ENCODE data around the gene COG4. TPM values are rescaled to one million over a fixed set of nuclear protein-coding genes. Genes with fewer than 3 reads are reported as not detected.
A peak's percentile ranks its signal among the peaks of the same experiment; 100 is the strongest.

COG4 gene
- total and polyA plus RNA-seq, 4 experiments from 2014 or later = 37.0 to 70.4 (median 67.7) TPM

DNA sequence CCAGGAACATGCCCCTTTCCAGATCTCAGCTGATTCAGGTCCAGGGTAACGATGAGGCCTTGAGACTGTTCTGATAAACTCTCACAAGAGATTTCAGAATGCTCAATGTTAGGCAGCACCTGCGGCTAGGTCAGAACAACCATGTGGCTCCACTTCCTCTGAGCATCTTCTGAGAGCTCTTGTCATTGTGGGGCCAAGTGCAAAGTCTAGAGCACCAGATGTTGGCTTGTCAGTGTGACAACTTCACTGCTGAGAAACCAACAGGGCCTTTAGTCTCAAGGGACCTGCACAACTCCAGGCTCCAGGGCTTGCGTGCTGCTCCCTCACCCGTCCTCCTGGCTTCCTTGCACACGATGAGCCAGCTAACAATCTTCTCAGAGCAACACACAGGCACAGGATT lies 39.9 kb downstream of the COG4 start:
- no peak for DNase-seq
- H3K36me3 ChIP-seq (ENCODE audit: insufficient read depth, low read length) = peaks cover 39% of the 10 kb centered on the region
- POLR2A ChIA-PET (ENCODE audit: partially characterized antibody) = no interaction called here
- H3K9me3 Mint-ChIP-seq = no peaks in the 10 kb centered on the region
- CTCF ChIA-PET (ENCODE audit: partially characterized antibody) = no interaction called here
- H3K27me3 ChIP-seq (ENCODE audit: insufficient read depth, low read length) = no peaks in the 10 kb centered on the region
- H3K36me3 Mint-ChIP-seq = peaks cover 11 to 42% of the 10 kb centered on the region in 2 donors
- peaks cover 0 to 8% (median under 1%) of the 10 kb centered on the region in 4 donors for H3K4me1 Mint-ChIP-seq
- H3K27me3 Mint-ChIP-seq = no peaks in the 10 kb centered on the region
- no peak overlapping the region for H3K27ac ChIP-seq (ENCODE audit: low read depth, low read length)
- peak overlapping the region in 3 of 7 donors; percentile 24 to 55 (median 30) for H3K27ac Mint-ChIP-seq
- no peak overlapping the region for H3K4me3 ChIP-seq (ENCODE audit: low read length in 2 of 2)
- H3K4me3 Mint-ChIP-seq = no peak overlapping the region
- H3K9me3 ChIP-seq (ENCODE audit: control insufficient read depth in 1 of 2, low read length in 2 of 2) = no peaks in the 10 kb centered on the region
- intact Hi-C loops (cut with micrococcal nuclease) = no loop called here
- H3K4me1 ChIP-seq (ENCODE audit: insufficient read depth, low read length) = no peaks in the 10 kb centered on the region

- DNase-seq = no peak
- ChIA-PET CTCF (ENCODE audit: partially characterized antibody) (interaction anchor here (1.2 kb wide), 1 partner anchor 113 kb away, joined by 3 read pairs; no protein-coding TSS in a partner anchor), POLR2A (ENCODE audit: partially characterized antibody) (no interaction called here)
- peaks cover 11 to 47% of the 10 kb centered on the region in 2 donors for H3K36me3 Mint-ChIP-seq
- no peaks in the 10 kb centered on the region for H3K9me3 ChIP-seq (ENCODE audit: control insufficient read depth in 1 of 2, low read length in 2 of 2)
- no peaks in the 10 kb centered on the region for H3K27me3 Mint-ChIP-seq
- H3K4me3 ChIP-seq (ENCODE audit: low read length in 2 of 2) = no peak overlapping the region
- no peaks in the 10 kb centered on the region for H3K4me1 ChIP-seq (ENCODE audit: insufficient read depth, low read length)
- peak overlapping the region in 3 of 7 donors; percentile 18 to 42 (median 19) for H3K27ac Mint-ChIP-seq
- H3K36me3 ChIP-seq (ENCODE audit: insufficient read depth, low read length) = peaks cover 39% of the 10 kb centered on the region
- no peak overlapping the region for H3K27ac ChIP-seq (ENCODE audit: low read depth, low read length)
- H3K4me3 Mint-ChIP-seq = no peak overlapping the region
- no peaks in the 10 kb centered on the region for H3K9me3 Mint-ChIP-seq
- no peaks in the 10 kb centered on the region for H3K27me3 ChIP-seq (ENCODE audit: insufficient read depth, low read length)
- intact Hi-C loops (cut with micrococcal nuclease) = no loop called here
- H3K4me1 Mint-ChIP-seq = peaks cover 0 to 9% (median under 1%) of the 10 kb centered on the region in 4 donors
Observed at GRCh38 chr16:70482624-70483023, 40.7 kb downstream of the COG4 start.

- H3K9me3 ChIP-seq (ENCODE audit: control insufficient read depth in 1 of 2, low read length in 2 of 2) = no peaks in the 10 kb centered on the region
- H3K27ac Mint-ChIP-seq = peak overlapping the region in 5 of 7 donors; percentile 1 to 70 (median 53)
- no peak overlapping the region for H3K27ac ChIP-seq (ENCODE audit: low read depth, low read length)
- peaks cover 0 to 9% (median under 1%) of the 10 kb centered on the region in 4 donors for H3K4me1 Mint-ChIP-seq
- ChIA-PET CTCF (ENCODE audit: partially characterized antibody) (interaction anchor here (1.2 kb wide), 1 partner anchor 112 kb away, joined by 3 read pairs; no protein-coding TSS in a partner anchor), POLR2A (ENCODE audit: partially characterized antibody) (no interaction called here)
- H3K4me1 ChIP-seq (ENCODE audit: insufficient read depth, low read length) = no peaks in the 10 kb centered on the region
- no peak overlapping the region for H3K4me3 ChIP-seq (ENCODE audit: low read length in 2 of 2)
- H3K36me3 ChIP-seq (ENCODE audit: insufficient read depth, low read length) = peaks cover 39% of the 10 kb centered on the region
- DNase-seq = no peak
- H3K36me3 Mint-ChIP-seq = peaks cover 11 to 49% of the 10 kb centered on the region in 2 donors
- H3K27me3 ChIP-seq (ENCODE audit: insufficient read depth, low read length) = no peaks in the 10 kb centered on the region
- H3K9me3 Mint-ChIP-seq = no peaks in the 10 kb centered on the region
- intact Hi-C loops (cut with micrococcal nuclease) = no loop called here
- no peak overlapping the region for H3K4me3 Mint-ChIP-seq
- H3K27me3 Mint-ChIP-seq = no peaks in the 10 kb centered on the region
Observed at GRCh38 chr16:70481929-70482536, 41.3 kb downstream of the COG4 start.

- Histone ChIP-seq H3K4me3 (ENCODE audit: low read length in 2 of 2) (no peak overlapping the region), H3K4me1 (ENCODE audit: insufficient read depth, low read length) (no peaks in the 10 kb centered on the region), H3K36me3 (ENCODE audit: insufficient read depth, low read length) (peaks cover 36% of the 10 kb centered on the region), H3K9me3 (ENCODE audit: control insufficient read depth in 1 of 2, low read length in 2 of 2) (no peaks in the 10 kb centered on the region), H3K27ac (ENCODE audit: low read depth, low read length) (no peak overlapping the region), H3K27me3 (ENCODE audit: insufficient read depth, low read length) (no peaks in the 10 kb centered on the region)
- no peak for DNase-seq
- CTCF ChIA-PET (ENCODE audit: partially characterized antibody) = no interaction called here
- intact Hi-C loops (cut with micrococcal nuclease) = no loop called here
- Mint-ChIP-seq H3K4me3 (no peak overlapping the region), H3K27me3 (no peaks in the 10 kb centered on the region), H3K9me3 (no peaks in the 10 kb centered on the region), H3K36me3 (peaks cover 13 to 46% of the 10 kb centered on the region in 2 donors), H3K27ac (peak overlapping the region in 3 of 7 donors; percentile 48 to 78 (median 68)), H3K4me1 (peaks cover 0 to 9% (median under 1%) of the 10 kb centered on the region in 4 donors)
- POLR2A ChIA-PET (ENCODE audit: partially characterized antibody) = interaction anchor here (1.0 to 1.1 kb wide), 2 partner anchors 22 to 99 kb away, joined by 3 read pairs; no protein-coding TSS in a partner anchor
Observed at GRCh38 chr16:70480127-70481105, 42.9 kb downstream of the COG4 start.

GRCh38 chr16:70478912-70479341 lies 44.4 kb downstream of the COG4 start:
- Mint-ChIP-seq H3K27me3 (no peaks in the 10 kb centered on the region), H3K4me3 (no peak overlapping the region), H3K9me3 (no peaks in the 10 kb centered on the region), H3K4me1 (peaks cover 0 to 9% (median under 1%) of the 10 kb centered on the region in 4 donors), H3K36me3 (peaks cover 13 to 42% of the 10 kb centered on the region in 2 donors), H3K27ac (peak overlapping the region in 3 of 7 donors; percentile 13 to 42 (median 36))
- no peak overlapping the region for H3K27ac ChIP-seq (ENCODE audit: low read depth, low read length)
- H3K9me3 ChIP-seq (ENCODE audit: control insufficient read depth in 1 of 2, low read length in 2 of 2) = no peaks in the 10 kb centered on the region
- POLR2A ChIA-PET (ENCODE audit: partially characterized antibody) = interaction anchor here (1.2 kb wide), 1 partner anchor 25 kb away, joined by 5 read pairs; the partner anchor contains the start of gene FCSK
- peaks cover 34% of the 10 kb centered on the region for H3K36me3 ChIP-seq (ENCODE audit: insufficient read depth, low read length)
- no peak for DNase-seq
- intact Hi-C loops (cut with micrococcal nuclease) = no loop called here
- H3K4me3 ChIP-seq (ENCODE audit: low read length in 2 of 2) = no peak overlapping the region
- no peaks in the 10 kb centered on the region for H3K27me3 ChIP-seq (ENCODE audit: insufficient read depth, low read length)
- no peaks in the 10 kb centered on the region for H3K4me1 ChIP-seq (ENCODE audit: insufficient read depth, low read length)
- CTCF ChIA-PET (ENCODE audit: partially characterized antibody) = interaction anchor here (0.9 kb wide), 1 partner anchor 84 kb away, joined by 3 read pairs; no protein-coding TSS in a partner anchor

DNA sequence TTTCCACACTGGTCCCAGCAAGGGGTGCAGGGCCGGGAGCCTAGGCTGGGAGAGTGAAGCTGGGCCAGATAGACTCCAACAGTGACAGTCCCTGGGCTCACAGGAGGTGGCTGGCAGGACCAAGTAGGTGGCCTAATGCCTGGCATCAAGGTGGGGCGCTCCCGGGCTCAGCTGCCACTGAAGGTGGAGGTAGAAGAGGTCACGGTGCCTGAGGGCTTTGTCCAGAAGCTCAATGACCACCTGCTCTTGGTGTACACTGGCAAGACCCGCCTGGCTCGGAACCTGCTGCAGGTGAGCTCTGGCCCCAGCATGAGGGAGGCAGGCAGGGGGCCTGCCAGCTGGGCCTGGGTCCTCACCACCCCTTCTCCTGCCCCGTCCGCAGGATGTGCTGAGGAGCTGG lies 45.2 kb downstream of the COG4 start:
- H3K27me3 Mint-ChIP-seq = no peaks in the 10 kb centered on the region
- peaks cover 27% of the 10 kb centered on the region for H3K36me3 ChIP-seq (ENCODE audit: insufficient read depth, low read length)
- ChIA-PET POLR2A (ENCODE audit: partially characterized antibody) (interaction anchor here (1.0 to 1.2 kb wide), 2 partner anchors 9 to 24 kb away, joined by 4 to 5 read pairs; partner anchors contain the start of gene FCSK), CTCF (ENCODE audit: partially characterized antibody) (interaction anchor here (0.9 kb wide), 1 partner anchor 83 kb away, joined by 3 read pairs; no protein-coding TSS in a partner anchor)
- peaks cover 13 to 38% of the 10 kb centered on the region in 2 donors for H3K36me3 Mint-ChIP-seq
- peak overlapping the region in 2 of 7 donors; percentile 30 to 50 for H3K27ac Mint-ChIP-seq
- DNase-seq = no peak
- peaks cover 0 to 9% (median under 1%) of the 10 kb centered on the region in 4 donors for H3K4me1 Mint-ChIP-seq
- H3K27ac ChIP-seq (ENCODE audit: low read depth, low read length) = no peak overlapping the region
- no peaks in the 10 kb centered on the region for H3K27me3 ChIP-seq (ENCODE audit: insufficient read depth, low read length)
- intact Hi-C loops (cut with micrococcal nuclease) = no loop called here
- no peaks in the 10 kb centered on the region for H3K9me3 Mint-ChIP-seq
- H3K9me3 ChIP-seq (ENCODE audit: control insufficient read depth in 1 of 2, low read length in 2 of 2) = no peaks in the 10 kb centered on the region
- H3K4me3 ChIP-seq (ENCODE audit: low read length in 2 of 2) = no peak overlapping the region
- no peak overlapping the region for H3K4me3 Mint-ChIP-seq
- H3K4me1 ChIP-seq (ENCODE audit: insufficient read depth, low read length) = no peaks in the 10 kb centered on the region

Measured in CD4-positive, alpha-beta memory T cell (primary cell).